ENCODE data around the gene HSPG2.

DNA sequence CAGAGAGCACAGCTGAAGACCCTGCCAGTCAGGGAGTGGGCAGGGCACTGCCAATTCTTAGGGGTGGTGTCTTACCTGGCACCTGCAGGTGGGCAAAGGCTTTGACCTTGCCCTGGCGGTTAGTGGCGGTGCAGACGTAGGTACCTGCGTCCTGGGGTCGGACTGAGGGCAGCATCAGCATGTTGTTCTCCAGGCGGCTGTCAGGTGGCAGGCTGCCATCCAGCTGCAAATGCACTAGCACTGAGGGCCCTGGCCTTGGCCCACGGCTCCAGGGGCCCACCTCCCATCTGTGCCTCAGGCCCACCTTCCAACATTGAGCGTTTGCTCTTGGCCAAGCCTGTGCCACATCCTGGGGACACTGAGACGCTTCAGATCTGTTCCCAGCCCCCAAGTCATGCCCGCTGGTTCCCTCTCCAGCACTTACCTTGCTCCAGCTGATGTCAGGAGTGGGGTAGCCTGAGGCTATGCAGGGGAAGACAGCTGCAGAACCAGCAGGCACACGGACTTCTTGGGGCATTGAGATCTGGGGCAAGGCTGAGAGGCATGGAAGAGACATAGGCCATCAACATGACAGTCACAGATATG is 103.6 kb downstream of the HSPG2 start:
- TF ChIP-seq, protein P1, sequence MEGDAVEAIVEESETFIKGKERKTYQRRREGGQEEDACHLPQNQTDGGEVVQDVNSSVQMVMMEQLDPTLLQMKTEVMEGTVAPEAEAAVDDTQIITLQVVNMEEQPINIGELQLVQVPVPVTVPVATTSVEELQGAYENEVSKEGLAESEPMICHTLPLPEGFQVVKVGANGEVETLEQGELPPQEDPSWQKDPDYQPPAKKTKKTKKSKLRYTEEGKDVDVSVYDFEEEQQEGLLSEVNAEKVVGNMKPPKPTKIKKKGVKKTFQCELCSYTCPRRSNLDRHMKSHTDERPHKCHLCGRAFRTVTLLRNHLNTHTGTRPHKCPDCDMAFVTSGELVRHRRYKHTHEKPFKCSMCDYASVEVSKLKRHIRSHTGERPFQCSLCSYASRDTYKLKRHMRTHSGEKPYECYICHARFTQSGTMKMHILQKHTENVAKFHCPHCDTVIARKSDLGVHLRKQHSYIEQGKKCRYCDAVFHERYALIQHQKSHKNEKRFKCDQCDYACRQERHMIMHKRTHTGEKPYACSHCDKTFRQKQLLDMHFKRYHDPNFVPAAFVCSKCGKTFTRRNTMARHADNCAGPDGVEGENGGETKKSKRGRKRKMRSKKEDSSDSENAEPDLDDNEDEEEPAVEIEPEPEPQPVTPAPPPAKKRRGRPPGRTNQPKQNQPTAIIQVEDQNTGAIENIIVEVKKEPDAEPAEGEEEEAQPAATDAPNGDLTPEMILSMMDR (conservative IDR thresholded peaks at IDR 0.05 in 1 of 2, IDR thresholded peaks at IDR 0.05 in 1 of 2; ENCODE audit: extremely low read depth in 1 of 2, insufficient read depth in 1 of 2, low read depth in 1 of 2, low read length in 2 of 2): no peak
- no peak for TF ChIP-seq EZH2 (IDR thresholded peaks at IDR 0.05; ENCODE audit: borderline replicate concordance, low read length)
